Body of pancreas (tissue), 4 donors: ENCODE data around the gene KRT35.

Experiments
- POLR2A ChIP-seq, 3 donors: fragments of 450-650 bp; IDR thresholded peaks; one replicate each; pipeline ENCODE4 v1.6.1; 2016; ENCODE audit warnings: antibody characterized with exemption in 3 of 3, mild to moderate bottlenecking in 2 of 3
- TF ChIP-seq, protein P1 (sequence below), 7 experiments: fragments of 450-650 bp in 4 of 7; fragments of 200-600 bp in 3 of 7; sonication (generic) in 3 of 7; IDR thresholded peaks; one replicate each; pipeline ENCODE4 v1.5.1; 2016 to 2019; ENCODE audit warnings: antibody characterized with exemption in 7 of 7

DNA sequence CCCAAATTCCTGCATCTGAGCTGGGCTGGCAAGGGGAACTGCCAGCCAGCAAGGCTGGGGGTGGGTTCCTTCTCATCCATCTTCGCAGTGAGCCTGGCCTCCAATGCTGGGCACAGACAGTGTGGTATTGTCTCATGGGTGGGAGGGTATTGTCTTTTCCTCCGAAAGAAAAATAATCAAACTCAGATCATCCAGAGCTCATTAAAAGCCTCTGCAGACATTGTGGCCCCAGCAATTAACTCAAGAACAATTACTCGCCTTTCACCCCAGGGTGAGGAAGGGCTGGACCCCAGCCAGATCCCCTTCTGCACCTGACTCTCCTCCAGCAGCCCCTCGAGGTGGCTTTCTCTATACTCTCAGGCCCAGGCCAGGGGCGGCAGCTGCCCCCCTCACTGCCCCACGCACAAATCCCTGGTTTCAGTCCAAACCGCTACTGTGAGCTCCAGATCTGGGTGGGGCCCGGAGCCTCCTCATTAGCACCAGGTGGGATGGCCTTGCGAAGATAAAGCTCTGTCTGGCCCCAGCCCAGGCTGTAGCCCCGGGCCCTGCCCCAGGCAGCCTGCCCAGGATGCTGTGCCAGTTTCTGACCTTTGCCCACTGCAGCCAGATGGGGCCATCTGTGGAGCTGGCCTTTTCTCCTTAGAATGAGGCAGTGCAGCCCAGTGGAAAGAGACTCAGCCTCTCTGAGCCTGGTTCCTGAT is 40.0 kb upstream of the KRT35 start:
- TF ChIP-seq, protein P1, sequence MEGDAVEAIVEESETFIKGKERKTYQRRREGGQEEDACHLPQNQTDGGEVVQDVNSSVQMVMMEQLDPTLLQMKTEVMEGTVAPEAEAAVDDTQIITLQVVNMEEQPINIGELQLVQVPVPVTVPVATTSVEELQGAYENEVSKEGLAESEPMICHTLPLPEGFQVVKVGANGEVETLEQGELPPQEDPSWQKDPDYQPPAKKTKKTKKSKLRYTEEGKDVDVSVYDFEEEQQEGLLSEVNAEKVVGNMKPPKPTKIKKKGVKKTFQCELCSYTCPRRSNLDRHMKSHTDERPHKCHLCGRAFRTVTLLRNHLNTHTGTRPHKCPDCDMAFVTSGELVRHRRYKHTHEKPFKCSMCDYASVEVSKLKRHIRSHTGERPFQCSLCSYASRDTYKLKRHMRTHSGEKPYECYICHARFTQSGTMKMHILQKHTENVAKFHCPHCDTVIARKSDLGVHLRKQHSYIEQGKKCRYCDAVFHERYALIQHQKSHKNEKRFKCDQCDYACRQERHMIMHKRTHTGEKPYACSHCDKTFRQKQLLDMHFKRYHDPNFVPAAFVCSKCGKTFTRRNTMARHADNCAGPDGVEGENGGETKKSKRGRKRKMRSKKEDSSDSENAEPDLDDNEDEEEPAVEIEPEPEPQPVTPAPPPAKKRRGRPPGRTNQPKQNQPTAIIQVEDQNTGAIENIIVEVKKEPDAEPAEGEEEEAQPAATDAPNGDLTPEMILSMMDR (IDR thresholded peaks at IDR 0.05) = no peak
- TF ChIP-seq POLR2A (IDR thresholded peaks at IDR 0.05) = no peak
